GM21360 (cell line): ENCODE measurements around the gene ELF4.
A peak's percentile ranks its signal among the peaks of the same experiment; 100 is the strongest.

Experiments
- ATAC-seq: cut with Tn5 transposase; IDR thresholded peaks from one replicate; pipeline ENCODE4 v1.9.1; 2021; ENCODE audit warnings: mild to moderate bottlenecking, moderate library complexity; ENCODE audit not compliant: unreplicated experiment

The ELF4 gene

GRCh38 chrX:130053236-130053635 is 57.1 kb downstream of the ELF4 start:
- ATAC-seq = no peak

- ATAC-seq = no peak
These were observed 59.0 kb downstream of the ELF4 start for GRCh38 chrX:130051176-130051845.

DNA sequence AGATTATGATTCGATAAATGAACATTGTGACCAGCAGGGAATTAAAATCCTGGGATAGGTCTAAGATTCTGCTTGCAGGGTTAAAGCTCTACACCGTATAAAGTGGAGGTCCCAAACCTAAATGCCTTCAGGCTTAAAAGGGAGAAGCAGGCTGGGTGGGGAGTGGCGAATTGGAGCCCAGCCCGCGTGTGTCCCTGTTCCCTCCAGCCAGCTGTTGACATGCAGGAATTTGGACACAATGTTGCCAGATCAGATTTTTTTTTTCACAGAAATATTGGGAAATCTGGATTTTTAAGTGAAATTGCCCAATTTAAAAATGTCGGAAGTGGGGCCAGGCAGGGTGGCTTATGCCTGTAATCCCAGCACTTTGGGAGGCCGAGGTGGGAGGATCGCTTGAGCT is 60.5 kb downstream of the ELF4 start:
- no peak for ATAC-seq

DNA sequence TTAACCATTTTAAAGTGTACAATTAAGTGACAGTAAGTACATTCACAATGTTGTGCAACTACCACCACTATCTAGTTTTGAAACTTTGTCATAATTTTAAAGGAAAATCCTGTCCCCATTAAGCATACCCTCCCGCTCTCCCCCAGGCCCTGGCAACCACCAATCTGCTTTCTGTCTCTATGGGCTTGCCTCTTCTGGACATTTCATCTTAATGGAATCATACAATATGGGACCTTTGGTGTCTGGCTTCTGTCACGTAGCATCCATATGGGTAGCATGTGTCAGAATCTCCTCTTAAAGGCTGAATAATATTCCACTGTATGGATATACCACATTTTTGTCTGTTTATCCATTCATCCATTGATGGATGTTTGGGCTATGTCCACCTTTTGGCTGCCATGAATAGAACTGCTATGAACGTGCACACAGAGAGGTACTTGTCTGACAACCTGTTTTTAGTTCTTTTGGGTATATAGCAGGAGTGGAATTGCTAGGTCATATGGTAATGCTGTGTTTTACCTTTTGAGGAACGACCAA is 61.5 kb downstream of the ELF4 start:
- no peak for ATAC-seq

GRCh38 chrX:130047416-130047815 is 62.9 kb downstream of the ELF4 start:
- no peak for ATAC-seq

GRCh38 chrX:130039847-130040246 is 70.5 kb downstream of the ELF4 start:
- no peak for ATAC-seq

DNA sequence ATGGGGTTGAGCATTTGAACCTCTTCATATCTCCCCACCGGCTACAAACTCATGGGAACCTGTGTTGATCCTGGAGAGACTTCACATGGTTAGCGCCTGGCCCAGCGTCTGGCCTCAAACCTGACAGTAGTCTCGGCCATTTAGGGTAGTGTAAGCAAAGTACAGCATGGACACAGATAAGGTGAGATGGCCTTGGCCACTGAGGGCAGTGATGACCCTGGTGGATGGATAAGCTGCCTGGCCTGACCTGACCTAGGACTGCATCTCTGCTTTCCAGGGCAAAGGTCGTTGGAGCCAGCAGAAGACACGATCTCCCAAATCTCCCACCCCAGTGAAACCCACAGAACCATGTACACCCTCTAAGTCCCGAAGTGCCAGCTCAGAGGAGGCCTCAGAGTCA is 76.1 kb downstream of the ELF4 start:
- no peak for ATAC-seq

GRCh38 chrX:130032552-130032951 is 77.7 kb downstream of the ELF4 start:
- no peak for ATAC-seq

GRCh38 chrX:130030826-130031225 is 79.5 kb downstream of the ELF4 start:
- no peak for ATAC-seq

DNA sequence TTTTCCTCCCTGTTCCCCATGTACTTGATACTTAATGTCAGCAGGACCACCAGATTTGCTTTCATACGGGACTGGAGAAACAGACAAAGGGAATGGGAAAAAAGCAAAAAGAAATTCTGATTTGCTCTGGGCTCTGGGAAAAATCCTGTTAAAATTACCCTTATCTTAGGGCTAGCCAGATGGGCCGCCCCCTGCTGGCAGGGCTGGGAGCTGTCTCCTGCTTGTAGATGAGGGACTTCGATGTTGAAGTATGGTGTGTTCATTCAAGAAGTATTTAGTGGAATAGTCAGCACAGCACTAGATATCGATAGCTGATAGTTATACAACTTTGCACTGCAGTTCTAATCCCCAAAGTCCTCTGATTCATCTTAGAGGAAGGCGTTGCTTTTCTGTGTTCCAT is 82.1 kb downstream of the ELF4 start:
- no peak for ATAC-seq

DNA sequence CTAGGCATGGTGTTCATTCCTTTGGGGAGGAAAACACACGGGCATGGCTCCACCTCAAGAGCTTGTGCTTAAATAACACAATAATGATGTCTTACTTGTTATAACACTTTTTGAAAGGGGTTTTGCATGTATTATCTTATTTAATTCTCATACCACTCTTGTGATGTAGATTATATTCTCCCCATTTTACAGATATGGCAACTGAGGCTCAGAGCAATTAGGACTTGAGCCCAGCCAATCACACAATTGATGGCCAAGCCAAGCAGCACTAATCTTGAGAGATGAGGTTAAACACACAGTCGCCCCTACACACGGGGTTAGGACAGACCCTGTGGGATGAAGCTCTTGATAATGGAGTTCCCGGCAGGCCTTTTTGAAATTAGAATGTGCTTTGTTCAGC is 82.7 kb downstream of the ELF4 start:
- ATAC-seq = no peak

DNA sequence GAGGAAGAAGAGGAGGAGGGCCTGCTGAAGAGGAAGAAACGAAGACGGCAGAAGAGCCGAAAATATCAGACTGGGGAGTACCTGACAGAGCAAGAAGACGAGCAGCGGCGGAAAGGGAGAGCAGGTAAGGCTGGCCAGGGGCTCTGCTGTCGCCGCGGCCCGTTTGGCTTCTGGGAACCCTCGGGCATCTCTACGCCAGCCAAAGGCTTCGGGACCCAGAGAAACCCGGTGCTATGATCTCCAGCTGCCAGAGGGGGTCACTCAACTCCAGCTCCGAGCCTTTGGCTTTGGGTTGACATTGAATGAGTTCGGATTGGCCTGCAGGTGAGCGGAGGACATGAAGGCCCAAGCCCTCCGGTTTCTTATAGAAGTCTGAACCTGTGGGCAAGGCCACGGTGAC is 85.0 kb downstream of the ELF4 start:
- no peak for ATAC-seq

GRCh38 chrX:130024127-130024526 is 86.2 kb downstream of the ELF4 start:
- peak; percentile 94 for ATAC-seq

GRCh38 chrX:130020661-130021324 is 89.5 kb downstream of the ELF4 start:
- ATAC-seq = no peak

DNA sequence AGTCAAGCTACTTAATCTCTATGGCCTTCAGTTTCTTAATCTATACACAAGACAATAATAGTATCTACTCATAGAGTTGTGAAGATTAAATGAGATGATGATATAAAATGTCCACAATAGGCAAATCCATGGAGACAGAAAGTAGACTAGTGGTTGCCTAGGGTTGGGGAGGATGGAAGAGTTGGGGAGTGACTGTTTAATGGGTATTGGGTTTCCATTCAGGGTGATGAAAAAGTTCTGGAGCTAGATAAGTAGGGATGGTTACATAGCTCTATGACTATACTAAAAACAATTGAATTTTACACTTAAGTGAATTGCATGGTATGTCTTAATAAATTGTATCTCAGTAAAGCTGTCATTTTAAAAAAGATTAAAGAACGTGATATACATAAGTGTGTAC is 92.2 kb downstream of the ELF4 start:
- no peak for ATAC-seq

DNA sequence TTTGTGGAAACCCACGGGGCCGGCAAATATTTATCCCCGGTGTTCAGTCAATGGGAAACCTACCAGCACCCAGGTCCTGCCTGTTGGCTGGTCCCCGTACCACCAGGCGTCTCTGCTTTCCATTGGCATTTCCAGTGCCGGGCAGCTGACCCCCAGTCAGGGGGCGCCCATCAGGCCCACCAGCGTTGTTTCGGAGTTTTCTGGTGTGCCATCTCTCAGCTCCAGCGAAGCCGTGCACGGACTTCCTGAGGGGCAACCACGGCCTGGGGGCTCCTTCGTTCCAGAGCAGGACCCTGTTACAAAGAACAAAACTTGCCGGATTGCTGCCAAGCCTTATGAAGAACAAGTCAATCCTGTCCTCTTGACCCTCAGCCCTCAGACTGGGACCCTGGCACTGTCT is 95.1 kb downstream of the ELF4 start:
- no peak for ATAC-seq
